B cell (primary cell): ENCODE data around the gene CCDC88B. TPM values are rescaled to one million over a fixed set of nuclear protein-coding genes. Genes with fewer than 3 reads are reported as not detected.

Experiments used
- ATAC-seq: fragments of 200-7000 bp; cut with Tn5 transposase; one replicate; pipeline ENCODE4 v1.10.0; 2021; ENCODE audit warnings: low read depth, mild to moderate bottlenecking, moderate number of reproducible peaks, moderate library complexity
- CTCF ChIA-PET: fragments of 350-600 bp; sonication (Branson Sonifier 250); formaldehyde crosslinking; loops from one replicate; lab custom pipeline; 2021; ENCODE audit warnings: antibody characterized with exemption, inconsistent platforms; lab: Charles Lee
- POLR2A ChIA-PET: fragments of 350-600 bp; sonication (Branson Sonifier 250); formaldehyde crosslinking; loops from one replicate; lab custom pipeline; 2021; ENCODE audit warnings: antibody characterized with exemption; lab: Charles Lee
- DNase-seq: peaks from one replicate; pipeline ENCODE4 v3.0.0; 2013
- H2AFZ ChIP-seq: 2 replicates; pipeline ENCODE4 v1.6.1; 2012; ENCODE audit warnings: mild to moderate bottlenecking, low read depth, low read length; ENCODE audit not compliant: insufficient read depth, poor library complexity, severe bottlenecking
- H3K27ac ChIP-seq, 2 donors: 1 replicate in 1 of 2; 2 replicates in 1 of 2; pipeline ENCODE4 v1.5.1; 2012 to 2013; ENCODE audit warnings: low read length in 2 of 2, mild to moderate bottlenecking in 2 of 2, moderate library complexity in 1 of 2
- H3K27me3 ChIP-seq, 4 experiments: fragments of 200-600 bp in 1 of 4; sonication (generic) in 1 of 4; replicated peaks in 1 of 4; 1 replicate in 2 of 4; 2 replicates in 2 of 4; pipeline versions ENCODE4 v1.6.1 to v1.7.0; 2013 to 2016; ENCODE audit warnings: low read length in 3 of 4, mild to moderate bottlenecking in 2 of 4, mixed read lengths in 1 of 4, moderate library complexity in 1 of 4; ENCODE audit not compliant: insufficient read depth in 4 of 4, control insufficient read depth in 3 of 4; ENCODE audit errors: control extremely low read depth in 1 of 4
- H3K36me3 ChIP-seq, 2 experiments: replicated peaks in 1 of 2; 1 replicate in 1 of 2; 2 replicates in 1 of 2; pipeline versions ENCODE4 v1.6.1 to v1.7.1; 2013; ENCODE audit warnings: low read length in 1 of 2; ENCODE audit not compliant: insufficient read depth in 2 of 2, control insufficient read depth in 1 of 2; ENCODE audit errors: control extremely low read depth in 1 of 2, extremely low read depth in 1 of 2
- H3K4me1 ChIP-seq, 2 donors: fragments of 200-600 bp in 1 of 2; sonication (generic) in 1 of 2; 1 replicate in 1 of 2; 2 replicates in 1 of 2; pipeline versions ENCODE4 v1.5.1 to v1.6.1; 2013 to 2017; ENCODE audit warnings: low read length in 2 of 2; ENCODE audit not compliant: control insufficient read depth in 2 of 2, insufficient read depth in 2 of 2
- H3K4me2 ChIP-seq: replicated peaks from 2 replicates; pipeline ENCODE3; 2012; ENCODE audit warnings: mild to moderate bottlenecking, low read depth, low read length; ENCODE audit not compliant: poor library complexity, severe bottlenecking
- H3K4me3 ChIP-seq, 5 experiments: fragments of 200-600 bp in 1 of 5; sonication (generic) in 1 of 5; 1 replicate in 3 of 5; 2 replicates in 2 of 5; pipeline versions ENCODE4 v1.5.1 to v1.7.0; 2011 to 2016; ENCODE audit warnings: low read length in 4 of 5, mild to moderate bottlenecking in 4 of 5, low read depth in 2 of 5, control low read depth in 1 of 5, moderate library complexity in 1 of 5; ENCODE audit not compliant: insufficient read depth in 1 of 5; ENCODE audit errors: control extremely low read depth in 1 of 5, extremely low read depth in 1 of 5
- H3K79me2 ChIP-seq: fragments of 200-600 bp; sonication (generic); one replicate; pipeline ENCODE4 v1.6.0; 2016; ENCODE audit warnings: low read length; ENCODE audit not compliant: control insufficient read depth, insufficient read depth
- H3K9ac ChIP-seq: fragments of 200-600 bp; sonication (generic); 2 replicates; pipeline ENCODE4 v1.6.1; 2017; ENCODE audit warnings: mild to moderate bottlenecking, low read length, moderate library complexity
- H3K9me3 ChIP-seq, 3 donors: one replicate each; pipeline versions ENCODE4 v1.6.1 to v1.7.1; 2013; ENCODE audit warnings: low read length in 2 of 3; ENCODE audit not compliant: control insufficient read depth in 2 of 3, insufficient read depth in 1 of 3; ENCODE audit errors: control extremely low read depth in 1 of 3
- H4K20me1 ChIP-seq: 2 replicates; pipeline ENCODE4 v1.6.0; 2012; ENCODE audit warnings: mild to moderate bottlenecking, low read length; ENCODE audit not compliant: insufficient read depth, control insufficient read depth, poor library complexity, severe bottlenecking
- H3K27ac Mint-ChIP-seq: one replicate; pipeline ENCODE4 v1.8.0; 2021; ENCODE audit warnings: mixed read lengths
- H3K27me3 Mint-ChIP-seq: one replicate; pipeline ENCODE4 v1.8.0; 2021; ENCODE audit warnings: mixed read lengths
- H3K4me1 Mint-ChIP-seq: one replicate; pipeline ENCODE4 v1.8.0; 2021; ENCODE audit warnings: mixed read lengths
- H3K4me3 Mint-ChIP-seq: one replicate; pipeline ENCODE4 v1.8.0; 2021; ENCODE audit warnings: mixed read lengths
- H3K9me3 Mint-ChIP-seq: one replicate; pipeline ENCODE4 v1.8.0; 2022; ENCODE audit warnings: mixed read lengths; ENCODE audit not compliant: insufficient read depth
- EZH2 ChIP-seq: IDR thresholded peaks from 2 replicates; pipeline ENCODE4 v1.6.1; 2012; ENCODE audit warnings: borderline replicate concordance, low read depth, mild to moderate bottlenecking, moderate library complexity, low read length; ENCODE audit not compliant: insufficient read depth, poor library complexity, severe bottlenecking
- WGBS: methylation state at CpG from one replicate; pipeline ENCODE4 v1.1.5; 2013; ENCODE audit warnings: missing lambda C conversion rate; ENCODE audit not compliant: insufficient coverage; 5-methylcytosine and 5-hydroxymethylcytosine counted together
- intact Hi-C: fragments of 100-400 bp; cut with micrococcal nuclease; formaldehyde crosslinking; loops from one replicate; pipeline ENCODE4 v1.10.0; 2022
- polyA plus RNA-seq: library from polyadenylated mRNA; depleted of rRNA; stranded (reverse); fragments of >200 nt; gene quantifications from 2 replicates; pipeline ENCODE4 v1.2.3, GENCODE V29; 2012
- total RNA-seq, 2 donors: library from RNA; stranded (reverse); fragments of 120-200 nt in 1 of 2; gene quantifications; 1 replicate in 1 of 2; 2 replicates in 1 of 2; pipeline versions ENCODE4 v1.2.3 to v1.2.4, GENCODE V29; 2013 to 2022
- TF ChIP-seq, protein P1 (sequence below): fragments of 200-600 bp; IDR thresholded peaks from one replicate; pipeline ENCODE4 v1.8.0; 2022; ENCODE audit warnings: antibody characterized with exemption, mild to moderate bottlenecking

The CCDC88B gene
- total and polyA plus RNA-seq, 2 donors (not counting 1 experiment from before 2014, with no cell fraction given): 172 to 208 TPM

DNA sequence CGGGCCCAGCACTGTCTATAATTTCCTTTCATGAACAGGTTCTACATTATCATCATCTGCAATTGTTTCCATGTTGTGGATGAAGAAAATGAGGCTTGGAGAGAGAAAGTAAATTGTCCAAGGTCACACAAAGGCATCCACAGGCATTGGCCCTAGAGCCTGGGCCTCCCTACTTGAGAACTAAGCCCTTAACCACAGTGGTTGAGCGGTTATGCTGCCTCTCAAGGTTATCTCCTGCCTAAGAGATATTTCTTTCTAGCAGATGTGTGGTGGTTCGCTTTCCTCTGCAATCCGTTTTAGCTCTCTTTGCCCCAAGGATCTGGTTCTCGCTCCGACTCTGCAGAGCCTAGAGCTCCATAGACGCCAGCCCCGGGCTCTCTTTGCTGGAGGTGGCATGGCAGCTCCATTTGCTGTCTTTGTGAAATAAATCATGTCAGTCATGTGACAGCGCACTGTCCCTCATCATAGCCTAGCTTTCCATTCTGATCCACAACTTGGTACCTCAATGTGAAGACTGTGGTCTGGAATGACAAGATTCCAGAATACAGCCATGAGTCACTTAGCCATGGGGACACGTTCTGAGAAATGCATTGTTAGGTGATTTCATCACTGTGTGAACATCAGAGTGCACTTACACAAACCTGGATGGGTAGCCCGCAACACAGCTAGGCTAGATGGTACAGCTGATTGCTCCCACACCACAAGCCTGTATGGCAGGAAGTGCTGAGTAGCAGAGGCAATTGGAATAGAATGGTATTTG lies 46.1 kb downstream of the CCDC88B start:
- Mint-ChIP-seq H3K9me3 (no peaks in the 10 kb centered on the region), H3K4me3 (no peak overlapping the region), H3K4me1 (peaks cover 15% of the 10 kb centered on the region), H3K27me3 (peaks cover 17% of the 10 kb centered on the region), H3K27ac (no peak overlapping the region)
- Histone ChIP-seq H3K27me3 (peaks cover 0 to 5% (median 0%) of the 10 kb centered on the region in 4 experiments), H3K9ac (no peak overlapping the region), H2AFZ (peak overlapping the region; percentile 31), H3K36me3 (no peaks in the 10 kb centered on the region), H3K27ac (no peak overlapping the region), H3K9me3 (peaks cover 0 to 10% (median 0%) of the 10 kb centered on the region in 3 donors), H3K79me2 (no peaks in the 10 kb centered on the region), H3K4me1 (peaks cover 2 to 12% of the 10 kb centered on the region in 2 donors), H3K4me2 (no peak overlapping the region), H4K20me1 (no peaks in the 10 kb centered on the region), H3K4me3 (no peak overlapping the region)
- 81% methylated on average over 8 of the region's 11 CpGs for WGBS
- TF ChIP-seq, protein P1, sequence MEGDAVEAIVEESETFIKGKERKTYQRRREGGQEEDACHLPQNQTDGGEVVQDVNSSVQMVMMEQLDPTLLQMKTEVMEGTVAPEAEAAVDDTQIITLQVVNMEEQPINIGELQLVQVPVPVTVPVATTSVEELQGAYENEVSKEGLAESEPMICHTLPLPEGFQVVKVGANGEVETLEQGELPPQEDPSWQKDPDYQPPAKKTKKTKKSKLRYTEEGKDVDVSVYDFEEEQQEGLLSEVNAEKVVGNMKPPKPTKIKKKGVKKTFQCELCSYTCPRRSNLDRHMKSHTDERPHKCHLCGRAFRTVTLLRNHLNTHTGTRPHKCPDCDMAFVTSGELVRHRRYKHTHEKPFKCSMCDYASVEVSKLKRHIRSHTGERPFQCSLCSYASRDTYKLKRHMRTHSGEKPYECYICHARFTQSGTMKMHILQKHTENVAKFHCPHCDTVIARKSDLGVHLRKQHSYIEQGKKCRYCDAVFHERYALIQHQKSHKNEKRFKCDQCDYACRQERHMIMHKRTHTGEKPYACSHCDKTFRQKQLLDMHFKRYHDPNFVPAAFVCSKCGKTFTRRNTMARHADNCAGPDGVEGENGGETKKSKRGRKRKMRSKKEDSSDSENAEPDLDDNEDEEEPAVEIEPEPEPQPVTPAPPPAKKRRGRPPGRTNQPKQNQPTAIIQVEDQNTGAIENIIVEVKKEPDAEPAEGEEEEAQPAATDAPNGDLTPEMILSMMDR: no peak
- TF ChIP-seq EZH2: no peak
- ChIA-PET POLR2A (no interaction called here), CTCF (interaction anchor here (0.6 to 1.3 kb wide), 3 partner anchors 22 to 68 kb away, joined by 3 read pairs; partner anchors contain the start of gene PRDX5)
- DNase-seq: no peak
- ATAC-seq: no peak
- intact Hi-C loops: no loop called here

DNA sequence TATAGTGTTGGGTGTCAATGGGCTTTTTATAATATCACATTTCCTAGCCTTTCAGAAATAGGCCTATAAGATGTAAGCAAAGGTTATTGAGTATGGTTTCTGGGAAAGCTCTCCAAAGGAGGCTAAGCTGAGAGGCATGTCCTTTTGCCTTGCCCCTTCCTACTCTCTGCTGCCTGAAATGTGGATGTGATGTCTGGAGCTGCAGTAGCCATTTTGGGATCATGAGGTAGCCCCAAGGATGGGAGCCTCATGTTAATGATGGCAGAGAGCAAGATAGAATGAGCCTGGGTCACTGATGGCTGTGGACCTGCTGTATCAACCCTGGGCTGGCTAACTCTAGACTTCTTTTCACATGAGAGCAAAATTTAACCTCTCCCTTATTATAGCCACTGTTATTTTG lies 47.9 kb downstream of the CCDC88B start:
- peaks cover 17% of the 10 kb centered on the region for H3K4me1 Mint-ChIP-seq
- H3K27ac Mint-ChIP-seq: no peak overlapping the region
- POLR2A ChIA-PET: no interaction called here
- H3K79me2 ChIP-seq: no peaks in the 10 kb centered on the region
- no peaks in the 10 kb centered on the region for H3K9me3 Mint-ChIP-seq
- H3K4me3 ChIP-seq: no peak overlapping the region
- no peaks in the 10 kb centered on the region for H3K27me3 ChIP-seq
- peaks cover 8 to 18% of the 10 kb centered on the region in 2 donors for H3K4me1 ChIP-seq
- H3K4me2 ChIP-seq: no peak overlapping the region
- TF ChIP-seq, protein P1: no peak
- no peak for TF ChIP-seq EZH2
- H3K36me3 ChIP-seq: no peaks in the 10 kb centered on the region
- intact Hi-C loops: no loop called here
- CTCF ChIA-PET: no interaction called here
- DNase-seq: no peak
- no peak overlapping the region for H2AFZ ChIP-seq
- peaks cover 0 to 10% (median 0%) of the 10 kb centered on the region in 3 donors for H3K9me3 ChIP-seq
- no peaks in the 10 kb centered on the region for H4K20me1 ChIP-seq
- H3K4me3 Mint-ChIP-seq: no peak overlapping the region
- H3K9ac ChIP-seq: no peak overlapping the region
- no peak overlapping the region for H3K27ac ChIP-seq
- peaks cover 21% of the 10 kb centered on the region for H3K27me3 Mint-ChIP-seq
- ATAC-seq: no peak
